NOMO-1 treated with DMSO at 0.1 percent for 48 hours (cell line): ENCODE results near the gene ID3.

Experiments used
- DNase-seq: peaks from one replicate; lab custom pipeline; 2025; ENCODE audit not compliant: unreplicated experiment; lab: John Stamatoyannopoulos, UW

Gene ID3

GRCh38 chr1:23528250-23528978, 30.9 kb downstream of the ID3 start:
- peak; percentile 90 for DNase-seq

GRCh38 chr1:23527900-23528249, 31.4 kb downstream of the ID3 start:
- DNase-seq, result no peak

GRCh38 chr1:23527366-23527765, 31.9 kb downstream of the ID3 start:
- DNase-seq, result no peak

GRCh38 chr1:23526329-23527041, 32.8 kb downstream of the ID3 start:
- no peak for DNase-seq

- DNase-seq, result no peak
Observed at GRCh38 chr1:23525558-23526250, 33.6 kb downstream of the ID3 start.

- no peak for DNase-seq
Observed at GRCh38 chr1:23524716-23525401, 34.4 kb downstream of the ID3 start.

- DNase-seq, result no peak
Observed at GRCh38 chr1:23524163-23524562, 35.1 kb downstream of the ID3 start.

GRCh38 chr1:23522244-23522982, 36.9 kb downstream of the ID3 start:
- DNase-seq, result peak; percentile 85

GRCh38 chr1:23521588-23521987, 37.7 kb downstream of the ID3 start:
- no peak for DNase-seq

- DNase-seq, result no peak
Observed at GRCh38 chr1:23517581-23517980, 41.7 kb downstream of the ID3 start.

- no peak for DNase-seq
Observed at GRCh38 chr1:23515905-23516304, 43.4 kb downstream of the ID3 start.

- DNase-seq, result no peak
Observed at GRCh38 chr1:23514111-23514679, 45.1 kb downstream of the ID3 start.

- DNase-seq, result no peak
Observed at GRCh38 chr1:23509896-23510295, 49.4 kb downstream of the ID3 start.
